Glutamatergic neuron (in vitro differentiated cells): Measurements from ENCODE around the gene KLC3. TPM values are rescaled to one million over a fixed set of nuclear protein-coding genes. Genes with fewer than 3 reads are reported as not detected.

Experiments used
- DNase-seq: peaks from one replicate; pipeline ENCODE4 v3.0.0; 2022
- H3K27ac Mint-ChIP-seq: one replicate; pipeline ENCODE4 v1.8.0; 2020; ENCODE audit warnings: mild to moderate bottlenecking, mixed read lengths, inconsistent platforms; ENCODE audit not compliant: unreplicated experiment
- H3K27me3 Mint-ChIP-seq: one replicate; pipeline ENCODE4 v1.8.0; 2020; ENCODE audit warnings: mild to moderate bottlenecking, moderate library complexity, mixed read lengths, inconsistent platforms; ENCODE audit not compliant: unreplicated experiment
- H3K36me3 Mint-ChIP-seq: one replicate; pipeline ENCODE4 v1.8.0; 2020; ENCODE audit warnings: mild to moderate bottlenecking, mixed read lengths, inconsistent platforms; ENCODE audit not compliant: unreplicated experiment
- H3K4me1 Mint-ChIP-seq: one replicate; pipeline ENCODE4 v1.8.0; 2020; ENCODE audit warnings: mild to moderate bottlenecking, low read depth, mixed read lengths, inconsistent platforms; ENCODE audit not compliant: unreplicated experiment
- H3K4me3 Mint-ChIP-seq: one replicate; pipeline ENCODE4 v1.8.0; 2020; ENCODE audit warnings: mild to moderate bottlenecking, mixed read lengths, inconsistent platforms; ENCODE audit not compliant: unreplicated experiment
- H3K9me3 Mint-ChIP-seq: one replicate; pipeline ENCODE4 v1.8.0; 2020; ENCODE audit warnings: mild to moderate bottlenecking, moderate library complexity, mixed read lengths, inconsistent platforms; ENCODE audit not compliant: unreplicated experiment
- CTCF ChIP-seq: fragments of 200-600 bp; sonication (generic); IDR thresholded peaks from one replicate; pipeline ENCODE4 v1.5.0; 2021; ENCODE audit not compliant: partially characterized antibody, unreplicated experiment
- total RNA-seq: library from RNA; stranded (reverse); fragmentation: NEBNext Ultra II Directional; extraction: Animal tissue kit (Norgen Biotek cat#: 25700); gene quantifications from one replicate; pipeline ENCODE4 v1.2.1, GENCODE V29; 2021; ENCODE audit not compliant: unreplicated experiment

The KLC3 gene
- total RNA-seq, 1 donor from 2014 or later = not detected

GRCh38 chr19:45356760-45357444, 16.4 kb downstream of the KLC3 start:
- H3K4me3 Mint-ChIP-seq = no peak overlapping the region
- peaks cover 3% of the 10 kb centered on the region for H3K27me3 Mint-ChIP-seq
- H3K36me3 Mint-ChIP-seq = peaks cover 8% of the 10 kb centered on the region
- DNase-seq = no peak
- no peak overlapping the region for H3K27ac Mint-ChIP-seq
- H3K9me3 Mint-ChIP-seq = peaks cover 3% of the 10 kb centered on the region
- no peaks in the 10 kb centered on the region for H3K4me1 Mint-ChIP-seq
- TF ChIP-seq CTCF = no peak

GRCh38 chr19:45357445-45357783, 16.9 kb downstream of the KLC3 start:
- TF ChIP-seq CTCF = no peak
- DNase-seq = no peak
- peaks cover 8% of the 10 kb centered on the region for H3K36me3 Mint-ChIP-seq
- no peaks in the 10 kb centered on the region for H3K4me1 Mint-ChIP-seq
- peaks cover 3% of the 10 kb centered on the region for H3K9me3 Mint-ChIP-seq
- H3K27me3 Mint-ChIP-seq = peaks cover 2% of the 10 kb centered on the region
- H3K27ac Mint-ChIP-seq = no peak overlapping the region
- H3K4me3 Mint-ChIP-seq = no peak overlapping the region

- peaks cover 7% of the 10 kb centered on the region for H3K36me3 Mint-ChIP-seq
- H3K9me3 Mint-ChIP-seq = peaks cover 3% of the 10 kb centered on the region
- no peaks in the 10 kb centered on the region for H3K4me1 Mint-ChIP-seq
- no peak for DNase-seq
- no peaks in the 10 kb centered on the region for H3K27me3 Mint-ChIP-seq
- no peak for TF ChIP-seq CTCF
- H3K4me3 Mint-ChIP-seq = no peak overlapping the region
- H3K27ac Mint-ChIP-seq = no peak overlapping the region
Measured at GRCh38 chr19:45358213-45358792, 17.8 kb downstream of the KLC3 start.

- Mint-ChIP-seq H3K9me3 (peaks cover 4% of the 10 kb centered on the region), H3K36me3 (peaks cover 3% of the 10 kb centered on the region)
Measured at GRCh38 chr19:45361608-45362007, 21.1 kb downstream of the KLC3 start.

More at GRCh38 chr19:45361608-45362007, 21.1 kb downstream of the KLC3 start:
- no peak for TF ChIP-seq CTCF
- no peak overlapping the region for H3K4me3 Mint-ChIP-seq
- no peak for DNase-seq
- H3K4me1 Mint-ChIP-seq = no peaks in the 10 kb centered on the region
- H3K27ac Mint-ChIP-seq = no peak overlapping the region
- H3K27me3 Mint-ChIP-seq = no peaks in the 10 kb centered on the region
